H7 (cell line): ENCODE results near the gene TCF23. TPM values are rescaled to one million over a fixed set of nuclear protein-coding genes. Genes with fewer than 3 reads are reported as not detected.
"Not testable (repeated sequence)": the region's sequence is repeated elsewhere in the genome, so short reads cannot be mapped to it uniquely, and the experiment has no call there.

ENCODE experiments used
- DNase-seq: peaks from one replicate; pipeline ENCODE4 v3.0.0; 2012
- H3K27me3 ChIP-seq: 2 replicates; pipeline ENCODE4 v1.6.0; 2011; ENCODE audit warnings: mild to moderate bottlenecking, low read length; ENCODE audit not compliant: control insufficient read depth, insufficient read depth
- H3K36me3 ChIP-seq: replicated peaks from 2 replicates; pipeline ENCODE4 v1.5.1; 2011; ENCODE audit warnings: low read length; ENCODE audit not compliant: control insufficient read depth, insufficient read depth
- H3K4me3 ChIP-seq: 2 replicates; pipeline ENCODE4 v1.5.1; 2011; ENCODE audit warnings: low read depth, mild to moderate bottlenecking, control low read depth, low read length, moderate library complexity; ENCODE audit not compliant: insufficient read depth
- total RNA-seq: library from RNA; depleted of rRNA; stranded (reverse); fragments of >200 nt; shearing (Covaris generic); gene quantifications from 2 replicates; pipeline ENCODE4 v1.2.3, GENCODE V29; 2014

Gene TCF23
- total RNA-seq, 1 experiment from 2014 or later = not detected

DNA sequence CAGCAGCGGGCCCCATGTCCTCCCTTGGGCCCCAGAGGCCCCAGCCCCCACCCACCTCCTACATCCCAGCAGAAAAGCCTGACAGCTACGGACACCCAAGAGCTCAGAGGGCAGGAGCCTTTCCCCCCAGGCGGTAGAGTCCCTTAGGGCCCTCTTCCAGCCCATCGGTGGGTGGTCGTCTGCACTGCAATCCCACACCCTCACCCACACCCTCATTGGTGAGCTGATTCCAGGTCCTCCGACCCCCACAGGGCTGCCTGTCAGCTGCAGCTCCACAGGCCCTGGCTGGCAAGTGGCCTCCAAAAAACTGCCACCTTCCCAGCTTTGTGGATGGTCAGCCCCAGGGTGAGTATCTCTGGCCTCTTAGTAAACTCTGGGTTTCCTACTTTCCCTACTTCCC, 10.5 kb downstream of the TCF23 start:
- H3K27me3 ChIP-seq = no peaks in the 10 kb centered on the region
- no peaks in the 10 kb centered on the region for H3K36me3 ChIP-seq
- no peak overlapping the region for H3K4me3 ChIP-seq
- no peak for DNase-seq

DNA sequence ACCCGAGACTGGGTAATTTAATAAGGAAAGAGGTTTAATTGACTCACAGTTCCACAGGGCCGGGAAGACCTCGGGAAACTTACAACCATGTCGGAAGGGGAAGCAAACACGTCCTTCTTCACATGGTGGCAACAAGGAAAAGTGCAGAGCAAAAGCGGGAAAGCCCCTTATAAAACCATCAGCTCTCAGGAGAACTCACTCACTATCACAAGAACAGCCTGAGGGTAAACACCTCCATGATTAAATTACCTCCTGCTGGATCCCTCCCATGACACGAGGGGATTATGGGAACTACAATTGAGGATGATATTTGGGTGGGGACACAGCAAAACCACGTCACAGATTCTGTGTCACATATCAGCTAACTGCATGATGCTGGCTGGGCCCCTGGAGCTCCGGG, 11.4 kb downstream of the TCF23 start:
- no peak overlapping the region for H3K4me3 ChIP-seq
- H3K27me3 ChIP-seq = no peaks in the 10 kb centered on the region
- H3K36me3 ChIP-seq = no peaks in the 10 kb centered on the region
- no peak for DNase-seq

DNA sequence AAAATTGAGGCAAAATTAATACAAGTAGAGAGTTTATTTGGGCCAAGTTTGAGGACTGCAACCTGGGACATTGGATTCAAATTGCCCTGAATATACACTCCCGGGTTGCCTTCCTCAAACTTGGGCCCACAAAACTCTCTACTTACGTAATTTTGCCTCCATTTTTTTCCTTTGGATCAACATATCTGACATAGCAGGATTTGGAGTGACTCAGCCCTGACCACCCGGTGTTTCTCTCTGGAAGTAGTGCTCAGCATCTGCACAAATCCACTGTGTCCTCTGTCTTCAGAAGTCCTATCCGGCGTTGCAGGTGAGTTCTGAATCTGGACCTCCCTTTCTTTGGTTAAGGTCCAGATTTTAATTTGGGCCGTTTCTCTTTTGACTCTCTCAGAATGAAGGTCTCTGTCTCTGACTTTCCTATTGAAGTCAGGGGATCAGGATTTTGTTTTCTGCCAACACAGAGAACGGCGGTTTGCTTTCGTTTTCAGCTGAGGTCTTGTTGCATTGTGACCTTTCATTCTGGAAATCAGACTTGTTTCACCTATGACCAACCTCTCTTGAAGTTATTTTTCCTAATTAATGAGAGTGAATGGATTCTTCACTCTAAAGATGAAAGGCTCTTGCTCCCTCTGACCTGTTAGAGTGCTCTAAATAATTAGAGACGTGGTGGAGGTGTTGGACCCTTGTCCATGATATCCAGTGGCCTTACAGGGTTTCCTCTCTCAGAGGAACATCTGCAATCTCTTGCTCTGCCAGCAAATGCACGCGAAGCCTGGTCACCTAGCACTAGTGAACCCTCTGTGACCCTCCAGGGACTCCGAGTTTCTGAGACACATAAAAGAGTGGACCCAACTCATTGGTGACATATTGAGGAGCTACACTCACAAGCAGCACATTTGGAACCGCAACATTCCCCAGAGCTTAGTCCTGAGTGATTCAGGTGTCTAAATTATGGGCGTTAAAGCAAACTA, 13.6 kb downstream of the TCF23 start:
- DNase-seq = no peak
- no peaks in the 10 kb centered on the region for H3K27me3 ChIP-seq
- no peaks in the 10 kb centered on the region for H3K36me3 ChIP-seq
- H3K4me3 ChIP-seq = no peak overlapping the region

DNA sequence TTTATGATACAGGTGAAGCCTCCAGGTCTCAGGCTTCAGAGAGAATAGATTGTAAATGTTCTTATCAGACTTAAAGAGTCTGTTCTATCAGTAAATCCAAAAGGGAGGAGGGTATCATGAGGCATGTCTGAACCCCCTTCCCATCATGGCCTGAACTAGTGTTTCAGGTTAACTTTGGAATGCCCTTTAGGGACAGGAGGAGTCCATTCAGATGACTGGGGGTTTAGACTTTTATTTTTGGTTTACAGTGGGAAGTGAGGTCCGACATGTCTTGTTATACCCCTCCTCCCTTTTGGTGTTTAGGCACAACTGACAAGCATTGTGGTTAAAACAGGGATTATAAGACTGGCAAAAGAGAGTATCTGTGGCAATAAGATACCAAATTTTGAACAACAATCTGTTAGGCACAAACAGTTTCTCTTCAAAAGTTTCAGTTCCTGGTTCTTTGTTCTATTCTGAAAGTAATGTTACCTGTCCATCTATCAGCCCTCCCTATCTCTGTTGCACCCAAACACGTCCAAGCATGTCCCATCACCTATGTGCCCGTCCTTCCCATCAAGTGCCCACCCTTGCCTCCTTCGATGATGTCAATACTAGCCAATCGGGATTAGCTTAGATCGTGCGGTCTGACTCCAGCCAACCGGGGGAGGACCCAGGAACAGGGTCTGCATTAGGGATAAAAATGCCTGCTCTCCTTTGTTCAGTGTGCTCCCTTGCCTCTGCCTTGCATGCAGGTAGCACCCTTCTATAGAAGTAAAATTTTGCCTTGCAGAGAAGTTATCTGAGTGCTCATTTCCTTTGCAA, 16.4 kb downstream of the TCF23 start:
- Histone ChIP-seq H3K27me3 (no peaks in the 10 kb centered on the region), H3K36me3 (no peaks in the 10 kb centered on the region), H3K4me3 (no peak overlapping the region)
- DNase-seq = no peak

DNA sequence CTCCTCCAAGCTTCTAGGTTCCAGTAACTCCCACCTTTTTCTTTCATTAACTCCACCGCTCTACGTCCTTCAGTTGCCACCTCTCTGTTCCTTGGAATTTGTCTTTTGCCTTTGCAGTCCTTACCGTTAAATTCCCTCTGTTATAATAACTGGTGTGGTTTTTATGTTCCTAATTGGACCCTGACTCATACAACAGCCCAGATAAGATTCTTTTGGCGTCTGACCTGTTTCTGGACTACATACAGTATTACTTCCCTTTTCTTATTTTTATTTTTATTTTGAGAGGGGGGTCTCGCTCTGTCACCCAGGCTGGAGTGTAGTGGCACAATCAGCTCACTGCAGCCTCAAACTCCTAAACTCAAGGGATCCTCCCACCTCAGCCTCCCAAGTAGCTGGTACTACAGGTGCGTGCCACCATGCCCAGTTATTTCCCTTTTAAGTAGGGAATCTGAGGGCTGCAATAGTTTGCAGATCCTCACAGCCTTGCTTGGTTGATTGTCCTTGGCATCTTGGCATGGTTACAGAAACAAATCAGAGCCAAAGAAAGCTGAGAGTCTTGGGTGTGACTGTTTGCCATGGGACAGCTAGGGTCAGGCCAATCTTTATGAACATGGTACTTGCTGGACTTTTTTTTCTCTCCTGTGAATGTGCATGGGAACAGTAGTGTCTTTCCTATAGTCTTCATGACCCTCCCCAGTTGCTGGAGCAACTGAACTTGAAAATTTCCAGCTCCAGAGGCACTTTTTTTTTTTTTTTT, 22.0 kb downstream of the TCF23 start:
- no peaks in the 10 kb centered on the region for H3K36me3 ChIP-seq
- H3K4me3 ChIP-seq = no peak overlapping the region
- H3K27me3 ChIP-seq = no peaks in the 10 kb centered on the region; the same call in 1 of the 2 replicates
- no peak for DNase-seq

DNA sequence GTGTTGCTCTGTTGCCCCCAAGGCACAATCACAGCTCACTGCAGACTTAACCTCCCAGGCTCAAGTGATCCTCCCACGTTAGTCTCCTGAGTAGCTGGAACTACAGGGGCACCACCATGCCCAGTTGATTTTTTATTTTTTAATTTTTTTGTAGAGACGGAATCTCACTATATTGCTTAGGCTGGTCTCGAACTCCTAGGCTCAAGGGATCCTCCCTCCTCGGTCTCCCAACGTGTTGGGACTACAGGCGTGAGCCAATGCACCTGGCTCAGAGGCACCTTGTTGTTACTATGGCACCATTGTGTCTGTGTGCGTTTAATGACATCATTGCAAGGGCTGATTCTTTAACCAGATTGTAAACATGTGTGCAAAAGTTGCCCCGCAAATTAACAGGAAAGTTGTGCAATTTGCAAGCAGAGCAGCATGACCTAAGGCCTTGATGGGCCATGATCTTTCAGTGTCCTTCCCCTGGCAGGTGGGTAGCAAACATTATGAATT, 22.6 kb downstream of the TCF23 start:
- no peaks in the 10 kb centered on the region; the same call in 1 of the 2 replicates for H3K27me3 ChIP-seq
- H3K36me3 ChIP-seq = no peaks in the 10 kb centered on the region
- no peak for DNase-seq
- H3K4me3 ChIP-seq = no peak overlapping the region

DNA sequence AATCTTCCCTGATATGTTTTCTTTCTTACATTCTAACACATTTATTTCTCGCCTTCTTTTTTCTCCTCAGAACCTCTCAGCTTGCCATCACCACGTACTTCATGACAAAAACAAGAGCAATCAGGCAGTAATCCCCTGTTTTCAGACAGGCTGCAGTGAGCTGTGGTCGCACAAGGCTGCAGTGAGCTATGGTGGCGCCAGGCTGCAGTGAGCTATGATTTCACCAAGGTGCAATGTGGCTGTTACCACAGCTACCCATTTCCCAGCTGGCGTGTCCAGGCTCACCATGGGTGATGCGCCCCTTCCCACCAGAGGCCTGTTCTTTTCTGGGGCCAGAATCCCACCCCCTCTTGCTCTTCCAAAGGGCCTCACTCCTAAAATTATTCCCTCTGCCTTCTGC, 25.8 kb downstream of the TCF23 start:
- no peak overlapping the region for H3K4me3 ChIP-seq
- no peak for DNase-seq
- H3K27me3 ChIP-seq = no peaks in the 10 kb centered on the region; the same call in 1 of the 2 replicates
- H3K36me3 ChIP-seq = no peaks in the 10 kb centered on the region

DNA sequence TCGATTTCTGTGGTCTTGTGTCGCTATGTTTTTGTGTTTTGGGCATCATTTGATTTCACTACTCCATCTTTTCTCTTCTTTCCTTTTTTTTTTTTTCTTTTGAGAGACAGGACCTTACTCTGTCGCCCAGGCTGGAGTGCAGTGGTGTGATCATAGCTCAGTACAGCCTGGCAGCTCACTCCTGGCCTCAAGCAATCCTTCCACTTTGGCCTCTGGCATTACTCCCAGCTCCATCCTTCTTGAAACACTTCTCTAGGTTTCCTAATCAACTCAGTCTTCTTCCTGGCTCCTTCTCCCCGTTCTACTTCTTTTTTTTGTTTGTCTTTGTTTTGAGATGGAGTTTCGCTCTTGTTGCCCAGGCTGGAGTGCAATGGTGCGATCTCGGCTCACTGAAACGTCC, 26.5 kb downstream of the TCF23 start:
- DNase-seq = no peak
- Histone ChIP-seq H3K4me3 (no peak overlapping the region), H3K27me3 (no peaks in the 10 kb centered on the region; the same call in 1 of the 2 replicates), H3K36me3 (no peaks in the 10 kb centered on the region)

DNA sequence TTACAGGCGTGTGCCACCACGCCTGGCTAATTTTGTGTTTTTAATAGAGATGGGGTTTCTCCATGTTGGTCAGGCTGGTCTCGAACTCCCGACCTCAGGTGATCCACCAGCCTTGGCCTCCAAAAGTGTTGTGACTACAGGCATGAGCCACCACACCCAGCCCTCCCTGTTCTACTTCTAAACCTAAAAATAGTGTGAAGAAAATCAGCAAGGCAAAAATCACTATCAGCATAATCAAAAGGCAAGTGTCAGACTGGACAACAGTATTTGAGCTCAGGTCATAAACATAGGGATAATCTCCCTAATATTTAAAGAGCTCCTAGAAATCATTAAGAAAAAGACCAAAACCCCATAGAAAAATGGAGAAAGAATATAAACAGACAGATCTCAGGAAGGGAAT, 27.0 kb downstream of the TCF23 start:
- H3K4me3 ChIP-seq = not testable (repeated sequence)

DNA sequence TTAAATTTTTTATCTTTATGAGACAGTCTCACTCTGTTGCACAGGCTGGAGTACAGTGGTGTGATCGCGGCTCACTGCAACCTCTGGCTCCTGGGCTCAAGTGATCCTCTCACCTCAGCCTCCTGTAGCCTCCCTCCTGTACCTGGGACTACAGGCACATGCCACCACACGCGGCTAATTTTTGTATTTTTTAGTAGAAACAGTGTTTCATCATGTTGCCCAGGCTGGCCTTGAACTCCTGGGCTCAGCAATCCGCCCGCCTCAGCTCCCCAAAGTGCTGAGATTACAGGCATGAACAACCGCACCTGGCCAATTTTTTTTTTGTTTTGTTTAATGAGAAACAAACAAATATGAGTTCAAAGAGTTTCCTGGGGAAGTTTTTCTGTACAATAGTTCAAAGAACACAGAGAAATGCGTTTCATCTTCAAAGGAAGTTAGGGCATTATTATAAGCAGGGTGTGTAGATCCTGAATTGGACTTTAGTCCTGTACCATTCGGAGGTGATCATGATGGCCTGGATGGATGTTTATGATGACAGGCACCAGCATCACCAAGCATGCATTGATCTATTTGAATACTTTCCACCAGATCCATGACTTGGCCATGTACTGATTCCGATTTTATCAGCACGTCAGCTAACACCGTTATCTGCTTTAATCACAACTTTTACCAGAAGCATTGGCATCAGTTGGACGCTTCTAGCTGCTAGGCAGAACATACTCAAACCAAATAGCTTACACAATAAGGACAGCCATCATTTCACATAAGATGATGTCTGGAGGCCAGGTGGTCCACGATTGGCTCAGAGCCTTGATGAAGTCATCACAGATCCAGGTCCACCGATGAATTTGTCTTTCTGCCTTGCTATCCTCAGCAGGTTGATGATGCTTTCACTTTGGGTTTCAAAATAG, 28.9 kb downstream of the TCF23 start:
- H3K4me3 ChIP-seq = no peak overlapping the region
- no peaks in the 10 kb centered on the region for H3K27me3 ChIP-seq
- no peak for DNase-seq
- no peaks in the 10 kb centered on the region for H3K36me3 ChIP-seq

More for the DNA sequence above, 27.0 kb downstream of the TCF23 start:
- not testable (repeated sequence) for H3K36me3 ChIP-seq, DNase-seq, H3K27me3 ChIP-seq

DNA sequence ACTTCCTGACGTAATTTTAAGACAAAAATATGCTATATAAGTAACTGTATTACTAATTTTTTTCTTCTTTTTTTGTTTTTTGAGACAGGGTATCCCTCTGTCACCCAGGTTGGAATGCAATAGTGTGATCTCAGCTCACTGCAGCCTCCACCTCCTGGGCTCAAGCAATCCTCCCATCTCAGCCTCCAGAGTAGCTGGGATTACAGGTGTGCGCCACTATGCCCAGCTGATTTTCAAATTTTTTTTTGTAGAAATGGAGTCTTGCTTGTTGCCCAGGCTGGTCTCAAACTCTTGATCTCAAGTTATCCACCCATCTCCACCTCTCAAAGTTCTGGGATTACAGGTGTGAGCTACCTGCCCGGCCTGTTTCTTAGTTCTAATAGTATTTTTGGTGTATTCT, 29.7 kb downstream of the TCF23 start:
- no peak for DNase-seq
- Histone ChIP-seq H3K27me3 (no peaks in the 10 kb centered on the region), H3K36me3 (no peaks in the 10 kb centered on the region), H3K4me3 (no peak overlapping the region)

DNA sequence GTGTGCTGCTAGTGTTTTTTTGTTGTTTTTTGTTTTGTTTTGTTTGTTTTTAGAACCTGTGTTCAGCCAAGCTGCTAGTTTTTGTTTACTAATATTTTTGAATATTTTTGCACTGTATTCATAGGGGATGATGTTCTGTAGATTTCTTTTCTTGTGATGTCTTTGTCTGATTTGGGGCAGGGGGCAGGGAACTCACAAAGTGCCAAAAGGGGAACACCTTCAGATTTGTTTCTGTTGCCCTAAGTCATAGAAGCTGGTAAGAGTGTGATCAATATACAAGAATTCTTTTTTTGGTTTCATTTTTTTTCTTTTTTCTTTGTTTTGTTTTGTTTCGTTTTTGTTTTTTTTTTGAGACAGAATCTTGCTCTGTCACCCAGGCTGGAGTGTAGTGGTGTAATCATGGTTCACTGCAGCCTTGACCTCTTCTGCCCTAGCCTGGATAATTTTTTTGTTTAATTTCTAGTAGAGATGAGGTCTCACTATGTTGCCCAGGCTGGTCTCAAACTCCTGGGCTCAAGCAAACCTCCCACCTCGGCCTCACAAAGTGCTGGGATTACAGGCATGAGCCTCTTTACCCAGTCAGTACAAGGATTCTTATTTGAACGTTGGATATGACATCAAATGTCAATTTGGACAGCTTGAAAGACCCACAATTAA, 30.7 kb downstream of the TCF23 start:
- H3K27me3 ChIP-seq = no peaks in the 10 kb centered on the region
- H3K36me3 ChIP-seq = no peaks in the 10 kb centered on the region
- no peak overlapping the region for H3K4me3 ChIP-seq
- DNase-seq = no peak

DNA sequence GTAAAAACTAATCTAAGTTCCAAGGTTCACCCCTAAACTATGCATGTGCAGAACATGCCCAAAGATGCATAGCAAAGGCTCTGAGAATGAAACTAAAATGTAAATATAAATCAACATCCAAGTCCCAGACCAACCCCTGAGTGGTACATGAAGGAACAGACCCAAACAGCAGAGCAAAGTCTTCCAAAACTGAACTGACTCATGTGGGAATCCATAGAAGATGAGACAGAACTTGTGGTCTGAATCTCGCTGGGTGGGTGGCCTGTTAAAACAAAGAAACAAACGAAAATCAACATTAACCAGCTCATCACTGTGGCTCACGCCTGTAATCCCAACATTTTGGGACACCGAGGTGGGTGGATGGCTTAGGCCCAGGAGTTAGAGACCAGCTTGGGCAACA, 33.5 kb downstream of the TCF23 start:
- no peak overlapping the region for H3K4me3 ChIP-seq
- no peaks in the 10 kb centered on the region for H3K36me3 ChIP-seq
- no peak for DNase-seq
- H3K27me3 ChIP-seq = no peaks in the 10 kb centered on the region
